ENCODE results near the gene ADI1.

Gene ADI1

GRCh38 chr2:3478846-3479385 lies 40.4 kb downstream of the ADI1 start:
- DNase-seq, result no peak

- no peak for DNase-seq
Measured at GRCh38 chr2:3476985-3477327, 42.4 kb downstream of the ADI1 start.

DNA sequence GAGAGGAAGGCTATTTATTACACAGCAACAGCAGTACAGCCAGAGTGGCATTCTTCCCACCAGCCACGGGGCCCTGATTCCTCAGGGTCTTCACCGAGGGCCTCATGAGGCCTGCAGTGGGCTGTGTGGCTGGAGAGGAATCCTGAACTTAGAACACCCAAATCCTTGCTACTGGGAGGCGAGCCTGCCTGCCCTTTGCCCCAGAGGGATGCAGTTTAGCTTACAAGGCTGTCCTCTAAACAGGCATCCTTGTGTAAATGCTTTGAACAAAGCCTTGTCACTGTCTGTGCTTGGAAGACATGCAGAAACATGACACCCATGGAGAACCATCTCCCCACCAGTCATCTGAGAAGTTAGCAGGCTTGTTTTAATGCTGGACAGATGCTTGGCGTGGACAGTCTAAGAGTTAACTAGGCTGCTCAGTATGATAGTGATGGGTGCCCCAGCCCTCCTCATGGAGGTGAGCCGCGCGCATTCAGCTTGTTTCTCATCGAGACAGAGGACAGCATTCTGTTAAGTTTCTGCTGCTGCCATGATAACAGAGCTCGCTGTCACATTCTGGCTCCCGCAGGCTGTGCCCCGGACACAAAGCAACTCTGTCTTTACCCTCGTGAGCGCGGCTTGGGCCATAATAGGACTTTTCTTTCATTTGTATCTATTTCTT lies 42.9 kb downstream of the ADI1 start:
- DNase-seq, result no peak

GRCh38 chr2:3475771-3476170 lies 43.6 kb downstream of the ADI1 start:
- DNase-seq, result no peak

GRCh38 chr2:3472966-3473365 lies 46.4 kb downstream of the ADI1 start:
- DNase-seq, result no peak

DNA sequence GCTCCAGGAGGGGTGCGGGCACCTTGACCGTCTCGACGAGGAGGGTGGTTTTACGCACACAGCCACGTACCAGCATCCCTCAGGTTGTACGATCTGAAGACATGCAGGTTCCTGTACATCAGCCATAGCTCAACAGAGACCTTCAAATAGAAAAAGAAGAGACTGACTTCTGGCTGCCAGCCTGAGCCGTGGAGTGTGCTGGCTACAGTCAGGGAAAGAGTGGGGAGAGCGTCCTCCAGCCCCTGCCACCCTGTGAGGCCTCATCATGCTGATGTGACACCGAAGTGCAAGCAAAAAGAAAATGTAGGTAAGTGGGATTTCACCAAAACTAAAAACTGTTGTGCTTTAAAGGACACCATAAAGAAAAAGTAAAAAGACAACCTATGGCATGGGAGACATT lies 47.0 kb downstream of the ADI1 start:
- DNase-seq, result no peak

DNA sequence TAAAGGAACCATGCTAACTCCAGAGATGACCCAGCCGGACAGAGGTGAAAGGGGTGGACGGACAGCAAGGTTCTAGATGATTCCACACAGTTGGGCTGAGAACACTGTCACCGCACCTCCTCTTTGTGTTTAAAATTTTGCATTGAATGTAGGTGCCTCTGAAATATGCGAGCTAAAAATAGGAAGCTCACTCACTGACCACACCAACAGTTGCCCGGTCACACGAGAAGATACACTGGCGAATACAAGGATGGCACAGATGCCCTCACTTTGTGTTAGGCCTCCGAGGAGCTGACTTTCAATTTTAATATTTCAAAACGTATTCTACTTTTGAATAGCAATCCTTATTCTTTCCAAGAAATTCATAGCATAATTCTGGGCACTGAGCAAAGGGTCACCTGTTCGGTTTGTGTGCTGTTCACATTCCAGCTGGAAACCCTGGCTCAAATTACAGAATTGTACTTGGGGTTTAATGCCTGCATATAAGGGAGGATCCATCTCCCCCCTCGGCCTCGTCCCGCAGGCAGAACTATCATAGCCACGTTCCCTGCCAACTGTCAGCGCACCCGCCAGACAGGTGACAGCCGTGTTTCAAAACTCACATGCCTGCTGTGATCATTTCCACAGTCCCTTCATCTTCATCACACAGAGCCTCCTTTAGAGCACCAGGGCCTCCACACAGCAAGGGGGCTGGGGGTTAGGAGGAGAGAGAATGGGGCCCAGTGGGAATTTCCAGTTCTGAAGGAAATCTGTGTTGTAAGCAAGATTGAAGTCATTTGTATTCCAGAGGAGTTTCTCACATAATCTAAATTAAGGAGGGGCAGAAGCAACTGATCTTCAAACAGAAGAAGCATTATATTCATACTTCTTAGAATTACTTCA lies 48.2 kb downstream of the ADI1 start:
- no peak for DNase-seq

- DNase-seq, result peak; percentile 61
Measured at GRCh38 chr2:3470166-3470651, 49.1 kb downstream of the ADI1 start.

- no peak for DNase-seq
Measured at GRCh38 chr2:3469486-3469885, 49.8 kb downstream of the ADI1 start.

DNA sequence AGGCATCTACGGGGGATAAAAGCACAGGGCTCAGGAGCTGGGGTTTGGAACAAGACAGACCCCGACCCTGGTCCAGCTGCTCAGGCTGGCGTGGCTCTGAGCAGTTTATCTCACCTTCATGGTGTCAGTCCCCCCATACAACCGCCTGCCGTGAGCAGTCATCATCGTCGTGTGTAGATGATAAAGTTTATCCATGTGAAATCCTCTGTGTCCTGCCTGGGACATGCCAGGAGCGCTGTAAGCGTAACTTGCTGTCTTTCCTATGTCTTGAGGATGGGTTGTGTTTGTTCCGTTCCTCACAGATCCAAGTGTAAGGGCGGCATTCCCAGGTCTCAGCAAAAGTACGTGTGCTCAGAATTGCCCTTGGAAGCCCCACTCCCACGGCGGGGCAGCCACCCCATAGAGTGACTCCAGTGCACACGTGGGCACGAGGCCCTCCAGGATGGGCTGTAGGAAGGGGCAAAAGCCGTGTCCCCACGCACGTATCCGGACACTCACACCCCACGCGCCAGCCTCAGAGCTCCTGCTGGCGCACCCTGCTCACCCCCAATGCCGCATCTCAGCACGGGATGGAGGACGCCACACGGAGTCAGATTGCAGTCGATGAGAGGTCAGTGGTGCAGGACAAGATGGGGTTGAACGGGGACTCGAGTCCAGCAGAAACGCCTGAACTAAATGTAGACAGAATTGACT lies 50.9 kb downstream of the ADI1 start:
- no peak for DNase-seq

DNA sequence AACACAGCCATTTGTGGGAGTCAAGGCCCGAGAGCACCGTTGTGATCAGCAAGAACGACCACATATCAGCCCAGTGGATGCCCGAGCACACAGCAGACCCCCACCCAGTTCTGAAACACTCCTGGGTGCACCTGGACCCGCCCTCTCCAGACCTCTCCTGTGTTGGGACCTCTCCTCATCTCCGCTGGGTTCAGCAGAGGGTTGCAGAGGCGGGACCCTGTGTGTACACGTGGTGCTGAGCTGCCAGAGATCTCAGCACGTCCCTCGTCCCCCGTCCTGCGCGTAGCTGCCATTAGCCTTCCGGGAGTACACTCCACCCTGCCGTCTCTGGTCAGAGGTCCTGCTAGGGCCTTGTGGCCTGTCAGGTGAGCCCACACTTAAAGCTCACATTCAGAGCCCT lies 51.7 kb downstream of the ADI1 start:
- no peak for DNase-seq

DNA sequence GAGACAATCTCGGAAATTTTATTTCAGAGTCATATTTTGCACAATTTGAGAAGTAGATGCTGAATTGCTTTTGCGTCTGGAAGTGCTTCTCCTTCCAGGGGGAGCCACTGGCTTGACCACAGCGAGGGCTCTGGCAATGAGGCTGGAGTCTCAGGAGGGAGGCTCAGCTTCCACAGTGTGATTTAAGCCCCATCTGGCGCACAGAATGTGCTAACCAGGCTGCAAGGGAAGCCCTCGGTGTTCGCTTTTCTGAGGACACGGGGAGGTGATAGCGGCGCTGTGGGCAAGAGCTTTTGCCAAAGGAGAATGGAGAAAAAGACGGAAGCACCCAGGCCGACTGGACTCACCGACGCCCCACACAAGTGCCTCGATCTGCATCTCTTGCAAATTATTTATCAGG lies 52.4 kb downstream of the ADI1 start:
- DNase-seq, result no peak

GRCh38 chr2:3466482-3466863 lies 52.9 kb downstream of the ADI1 start:
- no peak for DNase-seq

DNA sequence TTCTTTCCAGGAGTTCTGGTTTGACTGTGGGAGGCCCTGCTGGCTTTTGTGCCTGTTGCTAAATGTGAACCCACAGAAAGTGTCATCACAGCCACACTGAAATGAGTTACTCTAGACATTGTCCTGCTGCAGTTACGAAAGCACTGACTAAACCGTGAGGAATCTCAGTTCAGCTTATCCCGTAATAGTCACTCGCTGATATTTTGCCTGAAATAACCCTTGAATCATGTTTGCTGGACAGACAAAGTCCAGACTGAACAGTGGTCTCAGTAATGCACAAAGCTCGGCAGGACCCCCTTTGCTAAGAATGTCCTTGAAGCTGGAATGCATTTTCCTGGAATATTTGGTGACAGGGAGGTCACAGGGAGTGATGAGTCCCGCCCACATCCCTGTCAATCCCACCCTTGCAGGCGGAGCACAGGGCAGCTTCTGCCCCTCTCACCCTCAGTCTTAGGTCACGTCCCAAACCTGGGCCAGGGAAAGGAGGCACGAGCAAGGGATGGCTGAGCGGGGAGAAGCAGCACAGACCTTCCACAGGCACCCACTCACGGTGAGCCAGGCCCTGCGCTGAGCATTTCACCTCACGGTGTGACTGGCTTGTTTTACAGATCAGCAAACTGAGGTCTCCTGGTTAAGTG lies 53.4 kb downstream of the ADI1 start:
- peak; percentile 55 for DNase-seq

- DNase-seq, result no peak
Measured at GRCh38 chr2:3465328-3465727, 54.0 kb downstream of the ADI1 start.

- DNase-seq, result no peak
Measured at GRCh38 chr2:3464401-3465005, 54.8 kb downstream of the ADI1 start.

- DNase-seq, result no peak
Measured at GRCh38 chr2:3463944-3464343, 55.4 kb downstream of the ADI1 start.

- DNase-seq, result no peak
Measured at GRCh38 chr2:3463186-3463835, 56.0 kb downstream of the ADI1 start.

DNA sequence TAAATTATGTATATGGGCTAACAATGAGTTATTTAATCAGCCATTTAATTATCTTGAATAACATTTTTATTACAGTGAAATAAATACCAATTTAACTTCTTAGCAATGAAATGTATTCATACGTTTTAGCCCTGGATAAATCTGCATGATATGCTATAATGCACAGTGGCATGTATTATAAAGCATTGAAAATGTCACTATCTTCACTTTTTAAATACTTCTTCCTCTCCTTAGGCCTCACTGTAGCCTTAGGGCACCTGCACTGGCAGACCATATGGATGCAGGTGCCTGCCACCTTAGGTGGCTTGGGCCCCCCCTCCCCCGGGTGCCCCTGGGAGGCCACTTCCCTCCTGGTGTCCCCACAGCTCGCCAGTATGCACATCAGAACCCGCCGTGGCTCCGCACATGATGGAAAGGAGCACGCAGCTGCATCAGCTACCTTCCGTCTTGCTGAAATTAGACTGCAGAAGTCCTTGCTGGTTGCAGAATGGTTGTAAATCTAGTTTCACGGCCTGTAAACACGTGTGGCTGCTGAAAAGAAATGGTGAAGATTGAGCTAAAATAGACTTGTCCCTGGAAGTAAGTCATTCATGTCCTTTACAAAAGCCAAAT lies 56.7 kb downstream of the ADI1 start:
- DNase-seq, result no peak

- DNase-seq, result no peak
Measured at GRCh38 chr2:3461801-3462492, 57.4 kb downstream of the ADI1 start.
